Lower lobe of right lung (tissue), 2 donors: ENCODE measurements around the gene MPRIP. TPM values are rescaled to one million over a fixed set of nuclear protein-coding genes. Genes with fewer than 3 reads are reported as not detected.

Experiments
- ATAC-seq, 2 donors: fragments of 200-7000 bp; cut with Tn5 transposase; one replicate each; pipeline ENCODE4 v1.9.1; 2020 to 2022; ENCODE audit warnings: mild to moderate bottlenecking in 2 of 2, moderate library complexity in 2 of 2
- DNase-seq: peaks from one replicate; pipeline ENCODE4 v3.0.0-alpha.2; 2020
- H3K27ac ChIP-seq: fragments of 200-600 bp; one replicate; pipeline ENCODE4 v1.8.0; 2022
- H3K27me3 ChIP-seq: fragments of 200-600 bp; one replicate; pipeline ENCODE4 v1.8.0; 2022; ENCODE audit warnings: low read depth
- H3K36me3 ChIP-seq: fragments of 200-600 bp; one replicate; pipeline ENCODE4 v1.8.0; 2022; ENCODE audit warnings: mild to moderate bottlenecking
- H3K4me1 ChIP-seq: fragments of 200-600 bp; one replicate; pipeline ENCODE4 v1.8.0; 2022
- H3K4me3 ChIP-seq: fragments of 200-600 bp; one replicate; pipeline ENCODE4 v1.8.0; 2022; ENCODE audit warnings: mild to moderate bottlenecking
- H3K9me3 ChIP-seq: fragments of 200-600 bp; one replicate; pipeline ENCODE4 v1.8.0; 2022
- intact Hi-C: fragments of 100-400 bp; cut with DNase I; formaldehyde crosslinking; loops from one replicate; pipeline ENCODE4 v1.11.0; 2022
- total RNA-seq: library from RNA; stranded (reverse); fragmentation: NEBNext Ultra II Directional; extraction: Animal tissue kit (Norgen Biotek cat#: 25700); gene quantifications from one replicate; pipeline ENCODE4 v1.2.1, GENCODE V29; 2021
- TF ChIP-seq, protein P1 (sequence below): fragments of 200-600 bp; IDR thresholded peaks from one replicate; pipeline ENCODE4 v1.8.0; 2022; ENCODE audit warnings: antibody characterized with exemption, mild to moderate bottlenecking
- donor health status: DM: no; HTN: yes; CAD: no; lungs with severe emphysema.

The MPRIP gene
- total RNA-seq, 1 donor from 2014 or later, result 232 TPM

GRCh38 chr17:17118399-17118798, 76.1 kb downstream of the MPRIP start:
- Histone ChIP-seq H3K4me1 (peaks cover 72% of the 10 kb centered on the region), H3K9me3 (no peaks in the 10 kb centered on the region), H3K4me3 (no peak overlapping the region), H3K27me3 (no peaks in the 10 kb centered on the region), H3K36me3 (no peaks in the 10 kb centered on the region), H3K27ac (peak overlapping the region; percentile 72)
- ATAC-seq, result no peak
- intact Hi-C loops, result no loop called here
- DNase-seq, result peak; percentile 10
- TF ChIP-seq, protein P1, sequence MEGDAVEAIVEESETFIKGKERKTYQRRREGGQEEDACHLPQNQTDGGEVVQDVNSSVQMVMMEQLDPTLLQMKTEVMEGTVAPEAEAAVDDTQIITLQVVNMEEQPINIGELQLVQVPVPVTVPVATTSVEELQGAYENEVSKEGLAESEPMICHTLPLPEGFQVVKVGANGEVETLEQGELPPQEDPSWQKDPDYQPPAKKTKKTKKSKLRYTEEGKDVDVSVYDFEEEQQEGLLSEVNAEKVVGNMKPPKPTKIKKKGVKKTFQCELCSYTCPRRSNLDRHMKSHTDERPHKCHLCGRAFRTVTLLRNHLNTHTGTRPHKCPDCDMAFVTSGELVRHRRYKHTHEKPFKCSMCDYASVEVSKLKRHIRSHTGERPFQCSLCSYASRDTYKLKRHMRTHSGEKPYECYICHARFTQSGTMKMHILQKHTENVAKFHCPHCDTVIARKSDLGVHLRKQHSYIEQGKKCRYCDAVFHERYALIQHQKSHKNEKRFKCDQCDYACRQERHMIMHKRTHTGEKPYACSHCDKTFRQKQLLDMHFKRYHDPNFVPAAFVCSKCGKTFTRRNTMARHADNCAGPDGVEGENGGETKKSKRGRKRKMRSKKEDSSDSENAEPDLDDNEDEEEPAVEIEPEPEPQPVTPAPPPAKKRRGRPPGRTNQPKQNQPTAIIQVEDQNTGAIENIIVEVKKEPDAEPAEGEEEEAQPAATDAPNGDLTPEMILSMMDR, result no peak

DNA sequence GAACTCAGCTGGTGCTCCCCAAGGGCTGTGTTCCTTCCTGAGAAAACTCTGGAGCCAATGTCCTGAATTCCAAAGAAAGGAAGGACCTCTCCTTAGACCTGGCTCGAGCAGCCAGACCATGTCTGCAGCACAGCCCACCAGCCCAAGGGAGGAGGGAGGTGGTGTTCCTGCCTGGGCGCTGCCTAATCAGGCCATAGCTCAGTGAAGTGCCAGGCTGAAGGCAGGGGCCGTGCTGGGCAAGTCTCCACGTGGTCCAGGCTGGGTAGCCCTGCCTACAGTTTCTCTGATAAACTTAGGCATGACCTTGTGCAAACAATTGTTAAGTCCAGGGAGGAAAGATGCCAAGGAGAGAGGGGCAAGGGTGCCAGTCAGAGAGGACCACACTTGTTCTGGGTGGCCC, 76.8 kb downstream of the MPRIP start:
- ATAC-seq (peak; percentile 64 to 73), DNase-seq (peak; percentile 63)
- TF ChIP-seq, protein P1, result no peak
- Histone ChIP-seq H3K9me3 (no peaks in the 10 kb centered on the region), H3K27ac (peak overlapping the region; percentile 72), H3K4me3 (no peak overlapping the region), H3K4me1 (peaks cover 69% of the 10 kb centered on the region), H3K36me3 (no peaks in the 10 kb centered on the region), H3K27me3 (no peaks in the 10 kb centered on the region)
- intact Hi-C loops, result no loop called here

DNA sequence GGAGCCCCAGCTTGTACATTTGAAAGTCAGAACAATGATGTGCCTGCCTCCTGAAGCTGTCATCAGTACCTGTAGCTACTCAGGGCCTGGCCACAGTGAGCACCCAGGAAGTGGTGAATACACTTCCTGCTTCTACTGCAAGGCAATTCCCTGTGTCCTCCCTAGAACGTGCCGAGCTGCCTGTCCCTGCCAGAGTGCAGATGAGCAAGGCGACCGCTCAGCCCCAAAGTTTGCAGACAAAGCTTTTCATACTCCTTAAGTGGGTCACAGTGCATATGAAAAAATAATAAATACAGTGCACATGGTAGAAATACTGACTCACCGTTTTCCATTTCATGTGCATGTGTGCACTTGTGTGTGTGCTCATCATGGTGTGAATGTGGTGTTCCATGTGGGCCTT, 77.3 kb downstream of the MPRIP start:
- Histone ChIP-seq H3K9me3 (no peaks in the 10 kb centered on the region), H3K4me3 (no peak overlapping the region), H3K27ac (peak overlapping the region; percentile 72), H3K36me3 (no peaks in the 10 kb centered on the region), H3K27me3 (no peaks in the 10 kb centered on the region), H3K4me1 (peaks cover 69% of the 10 kb centered on the region)
- peak; percentile 51 to 61 for ATAC-seq
- peak; percentile 49 for DNase-seq
- TF ChIP-seq, protein P1, result no peak
- intact Hi-C loops, result no loop called here

GRCh38 chr17:17120294-17120693, 78.0 kb downstream of the MPRIP start:
- intact Hi-C loops, result no loop called here
- Histone ChIP-seq H3K4me1 (peaks cover 62% of the 10 kb centered on the region), H3K27me3 (no peaks in the 10 kb centered on the region), H3K9me3 (no peaks in the 10 kb centered on the region), H3K27ac (peak overlapping the region; percentile 68), H3K4me3 (no peak overlapping the region), H3K36me3 (no peaks in the 10 kb centered on the region)
- no peak for DNase-seq
- TF ChIP-seq, protein P1, result no peak
- ATAC-seq, result peak; percentile 7 to 8

DNA sequence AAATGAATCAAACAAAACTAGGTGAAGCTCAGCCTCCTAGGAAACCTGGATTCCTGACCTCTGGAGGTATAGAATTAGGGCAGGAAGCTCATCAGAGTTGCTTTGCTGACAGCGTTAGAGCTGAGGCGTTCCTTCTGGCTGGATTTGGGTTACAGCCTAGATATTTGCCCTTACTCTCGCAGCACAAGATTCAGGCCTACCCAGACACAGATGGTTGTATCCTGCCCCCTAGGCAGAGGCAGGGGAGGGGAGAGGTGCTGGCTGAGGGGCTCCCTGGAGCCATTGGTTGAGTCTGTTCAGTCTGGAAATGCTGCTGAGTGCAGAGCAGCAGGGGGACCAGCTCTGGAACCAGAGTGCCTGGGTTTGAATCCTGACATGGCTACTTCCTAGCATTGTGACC, 78.4 kb downstream of the MPRIP start:
- Histone ChIP-seq H3K4me3 (no peak overlapping the region), H3K9me3 (no peaks in the 10 kb centered on the region), H3K36me3 (no peaks in the 10 kb centered on the region), H3K27me3 (no peaks in the 10 kb centered on the region), H3K4me1 (peaks cover 61% of the 10 kb centered on the region), H3K27ac (peak overlapping the region; percentile 68)
- TF ChIP-seq, protein P1, result no peak
- intact Hi-C loops, result no loop called here
- ATAC-seq (peak; percentile 3 to 20), DNase-seq (no peak)

GRCh38 chr17:17121162-17121561, 78.9 kb downstream of the MPRIP start:
- Histone ChIP-seq H3K9me3 (no peaks in the 10 kb centered on the region), H3K27ac (peak overlapping the region; percentile 68), H3K4me3 (no peak overlapping the region), H3K36me3 (no peaks in the 10 kb centered on the region), H3K4me1 (peaks cover 61% of the 10 kb centered on the region), H3K27me3 (no peaks in the 10 kb centered on the region)
- TF ChIP-seq, protein P1, result no peak
- intact Hi-C loops, result no loop called here
- DNase-seq (no peak), ATAC-seq (peak; percentile 5 to 22)
